Naive thymus-derived CD4-positive, alpha-beta T cell (primary cell): Measurements from ENCODE around the gene ACAA2. TPM values are rescaled to one million over a fixed set of nuclear protein-coding genes. Genes with fewer than 3 reads are reported as not detected.

ENCODE experiments used
- ATAC-seq: fragments of 150-1000 bp; cut with Tn5 transposase; 2 replicates; pipeline ENCODE4 v1.10.0; 2021; ENCODE audit warnings: mild to moderate bottlenecking, moderate library complexity
- CTCF ChIA-PET: fragments of 350-600 bp; sonication (Branson Sonifier 250); formaldehyde crosslinking; loops from one replicate; lab custom pipeline; 2021; ENCODE audit warnings: antibody characterized with exemption; lab: Charles Lee
- POLR2A ChIA-PET: fragments of 350-600 bp; sonication (Branson Sonifier 250); formaldehyde crosslinking; loops from one replicate; lab custom pipeline; 2021; ENCODE audit warnings: antibody characterized with exemption, inconsistent platforms; lab: Charles Lee
- DNase-seq, 9 donors: peaks; one replicate each; pipeline versions ENCODE4 v3.0.0 to v3.0.0-alpha.2; 2020 to 2022; ENCODE audit warnings: mixed read lengths in 1 of 9
- H3K27ac ChIP-seq: one replicate; pipeline ENCODE4 v1.7.0; 2013; ENCODE audit warnings: mild to moderate bottlenecking, low read depth, low read length, moderate library complexity
- H3K27me3 ChIP-seq, 2 donors: one replicate each; pipeline ENCODE4 v1.7.0; 2013; ENCODE audit warnings: low read length in 2 of 2, mild to moderate bottlenecking in 2 of 2, moderate library complexity in 2 of 2; ENCODE audit not compliant: control insufficient read depth in 2 of 2, insufficient read depth in 2 of 2
- H3K36me3 ChIP-seq, 3 experiments: 1 replicate in 2 of 3; 2 replicates in 1 of 3; pipeline ENCODE4 v1.7.0; 2013; ENCODE audit warnings: low read length in 3 of 3, mild to moderate bottlenecking in 3 of 3, moderate library complexity in 1 of 3; ENCODE audit not compliant: insufficient read depth in 3 of 3, control insufficient read depth in 2 of 3
- H3K4me1 ChIP-seq, 2 donors: one replicate each; pipeline ENCODE4 v1.7.0; 2013; ENCODE audit warnings: low read length in 2 of 2, mild to moderate bottlenecking in 2 of 2, moderate library complexity in 1 of 2; ENCODE audit not compliant: control insufficient read depth in 2 of 2, insufficient read depth in 2 of 2
- H3K4me3 ChIP-seq: 2 replicates; pipeline ENCODE4 v1.7.0; 2013; ENCODE audit warnings: mild to moderate bottlenecking, low read length
- H3K9me3 ChIP-seq, 3 experiments: 1 replicate in 2 of 3; 2 replicates in 1 of 3; pipeline ENCODE4 v1.7.0; 2013; ENCODE audit warnings: low read length in 3 of 3; ENCODE audit not compliant: control insufficient read depth in 2 of 3
- H3K27ac Mint-ChIP-seq, 9 donors: one replicate each; pipeline ENCODE4 v1.8.0; 2020 to 2022; ENCODE audit warnings: mixed read lengths in 9 of 9, mild to moderate bottlenecking in 8 of 9, moderate library complexity in 5 of 9, inconsistent platforms in 2 of 9
- H3K27me3 Mint-ChIP-seq, 5 donors: one replicate each; pipeline ENCODE4 v1.8.0; 2021 to 2022; ENCODE audit warnings: mixed read lengths in 5 of 5, mild to moderate bottlenecking in 1 of 5
- H3K36me3 Mint-ChIP-seq, 5 donors: one replicate each; pipeline ENCODE4 v1.8.0; 2020 to 2022; ENCODE audit warnings: mixed read lengths in 5 of 5, mild to moderate bottlenecking in 3 of 5, inconsistent platforms in 1 of 5
- H3K4me1 Mint-ChIP-seq, 7 donors: one replicate each; pipeline ENCODE4 v1.8.0; 2020 to 2022; ENCODE audit warnings: mixed read lengths in 7 of 7, mild to moderate bottlenecking in 3 of 7, inconsistent platforms in 1 of 7
- H3K4me3 Mint-ChIP-seq, 10 donors: one replicate each; pipeline ENCODE4 v1.8.0; 2020 to 2022; ENCODE audit warnings: mild to moderate bottlenecking in 10 of 10, mixed read lengths in 10 of 10, moderate library complexity in 6 of 10, inconsistent platforms in 2 of 10
- H3K9me3 Mint-ChIP-seq, 11 donors: one replicate each; pipeline ENCODE4 v1.8.0; 2020 to 2022; ENCODE audit warnings: mixed read lengths in 11 of 11, mild to moderate bottlenecking in 4 of 11, inconsistent platforms in 1 of 11, moderate library complexity in 1 of 11
- intact Hi-C, 2 donors: fragments of 100-400 bp; cut with micrococcal nuclease; formaldehyde crosslinking; loops; one replicate each; pipeline ENCODE4 v1.15.1; 2023
- polyA plus RNA-seq, 2 donors: library from polyadenylated mRNA; unstranded; fragments of 300-500 nt; fragmentation: Illumina TruSeq; gene quantifications; one replicate each; pipeline ENCODE4 v1.2.3, GENCODE V29; 2021
- total RNA-seq, 6 experiments: library from RNA in 5 of 6; stranded (reverse) in 5 of 6; gene quantifications; 1 replicate in 5 of 6; 2 replicates in 1 of 6; pipeline ENCODE4 v1.2.3 and lab custom pipeline; 2021 to 2026

The ACAA2 gene
- total and polyA plus RNA-seq, 7 experiments from 2014 or later: 15.4 to 94.7 (median 29.3) TPM

- H3K27ac ChIP-seq: no peak overlapping the region
- ChIA-PET CTCF (no interaction called here), POLR2A (no interaction called here)
- H3K9me3 ChIP-seq: no peaks in the 10 kb centered on the region
- Mint-ChIP-seq H3K9me3 (peaks cover 0 to 3% (median 0%) of the 10 kb centered on the region in 11 donors), H3K4me1 (peaks cover 0 to 18% (median 0%) of the 10 kb centered on the region in 7 donors), H3K36me3 (no peaks in the 10 kb centered on the region), H3K27me3 (peaks cover 0 to 6% (median 0%) of the 10 kb centered on the region in 5 donors), H3K27ac (no peak overlapping the region), H3K4me3 (no peak overlapping the region)
- intact Hi-C loops: no loop called here
- DNase-seq: no peak
- H3K4me1 ChIP-seq: no peaks in the 10 kb centered on the region
- no peak for ATAC-seq
- H3K27me3 ChIP-seq: no peaks in the 10 kb centered on the region
- H3K4me3 ChIP-seq: no peak overlapping the region
- no peaks in the 10 kb centered on the region for H3K36me3 ChIP-seq
Measured at GRCh38 chr18:49767111-49768050, 46.0 kb downstream of the ACAA2 start.

DNA sequence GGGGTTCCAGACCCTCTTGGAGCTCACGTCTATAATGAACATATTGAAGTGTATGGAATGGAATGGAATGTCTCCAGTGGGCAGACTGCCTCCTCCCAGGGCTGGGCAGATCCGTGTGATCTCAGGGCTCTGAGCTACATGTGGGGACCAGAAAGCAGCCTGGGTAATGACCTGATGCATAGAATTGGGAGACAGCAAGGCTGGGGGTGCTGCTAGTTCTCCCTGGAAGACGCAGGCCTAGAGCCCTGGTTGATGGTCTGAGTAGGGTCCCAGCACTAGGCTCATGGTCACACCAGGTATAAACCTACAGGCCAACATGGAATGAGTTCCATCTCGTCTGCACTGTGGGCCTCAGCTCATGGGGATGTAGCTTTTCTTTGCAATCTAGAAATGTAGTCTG lies 46.7 kb downstream of the ACAA2 start:
- Mint-ChIP-seq H3K4me1 (peaks cover 0 to 18% (median 0%) of the 10 kb centered on the region in 7 donors), H3K27ac (peak overlapping the region in 1 of 9 donors; percentile 76), H3K9me3 (peaks cover 0 to 3% (median 0%) of the 10 kb centered on the region in 11 donors), H3K4me3 (no peak overlapping the region), H3K27me3 (peaks cover 0 to 6% (median 0%) of the 10 kb centered on the region in 5 donors), H3K36me3 (no peaks in the 10 kb centered on the region)
- no peak overlapping the region for H3K4me3 ChIP-seq
- POLR2A ChIA-PET: no interaction called here
- no peaks in the 10 kb centered on the region for H3K36me3 ChIP-seq
- DNase-seq (no peak), ATAC-seq (no peak)
- intact Hi-C loops: no loop called here
- H3K27ac ChIP-seq: no peak overlapping the region
- CTCF ChIA-PET: no interaction called here
- H3K4me1 ChIP-seq: no peaks in the 10 kb centered on the region
- no peaks in the 10 kb centered on the region for H3K9me3 ChIP-seq
- H3K27me3 ChIP-seq: no peaks in the 10 kb centered on the region

DNA sequence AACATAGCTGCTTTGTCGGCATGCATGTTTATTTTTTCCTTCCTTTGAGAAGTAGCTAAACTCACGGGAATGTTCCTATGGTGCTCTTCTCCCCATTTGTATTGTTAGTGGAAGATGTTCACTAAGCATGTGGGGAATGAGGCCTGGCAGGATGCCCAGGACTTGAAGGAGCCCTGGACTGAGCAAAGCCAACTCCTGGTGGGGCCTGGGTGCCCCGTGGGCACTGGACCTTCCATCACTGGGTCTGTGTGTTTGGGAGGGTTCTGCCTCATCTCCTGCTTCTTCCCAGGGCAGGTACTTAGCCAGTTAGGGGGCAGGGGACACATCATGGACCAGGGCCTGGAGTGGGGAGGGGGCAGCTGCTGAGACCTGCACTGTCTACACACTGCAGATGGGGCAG lies 49.3 kb downstream of the ACAA2 start:
- Histone ChIP-seq H3K4me1 (no peaks in the 10 kb centered on the region), H3K27ac (no peak overlapping the region), H3K36me3 (no peaks in the 10 kb centered on the region), H3K4me3 (no peak overlapping the region), H3K27me3 (no peaks in the 10 kb centered on the region), H3K9me3 (no peaks in the 10 kb centered on the region)
- ATAC-seq (peak; percentile 16), DNase-seq (no peak)
- Mint-ChIP-seq H3K36me3 (no peaks in the 10 kb centered on the region), H3K9me3 (no peaks in the 10 kb centered on the region), H3K27me3 (peaks cover 0 to 3% (median 0%) of the 10 kb centered on the region in 5 donors), H3K27ac (no peak overlapping the region), H3K4me1 (peaks cover 0 to 14% (median 2%) of the 10 kb centered on the region in 7 donors), H3K4me3 (no peak overlapping the region)
- ChIA-PET POLR2A (no interaction called here), CTCF (interaction anchor here (0.6 kb wide), 2 partner anchors 21 to 36 kb away, joined by 3 read pairs; no protein-coding TSS in a partner anchor)
- intact Hi-C loops: no loop called here

GRCh38 chr18:49763590-49763989 lies 49.7 kb downstream of the ACAA2 start:
- H3K9me3 ChIP-seq: no peaks in the 10 kb centered on the region
- Mint-ChIP-seq H3K4me1 (peaks cover 0 to 10% (median 2%) of the 10 kb centered on the region in 7 donors), H3K27me3 (peaks cover 0 to under 1% (median 0%) of the 10 kb centered on the region in 5 donors), H3K9me3 (no peaks in the 10 kb centered on the region), H3K27ac (no peak overlapping the region), H3K4me3 (no peak overlapping the region), H3K36me3 (no peaks in the 10 kb centered on the region)
- no peaks in the 10 kb centered on the region for H3K36me3 ChIP-seq
- CTCF ChIA-PET: interaction anchor here (0.6 kb wide), 2 partner anchors 22 to 36 kb away, joined by 3 read pairs; no protein-coding TSS in a partner anchor
- no peaks in the 10 kb centered on the region for H3K27me3 ChIP-seq
- DNase-seq (no peak), ATAC-seq (no peak)
- intact Hi-C loops: no loop called here
- H3K4me3 ChIP-seq: no peak overlapping the region
- POLR2A ChIA-PET: no interaction called here
- H3K27ac ChIP-seq: no peak overlapping the region
- H3K4me1 ChIP-seq: no peaks in the 10 kb centered on the region

GRCh38 chr18:49762191-49763077 lies 50.9 kb downstream of the ACAA2 start:
- no peak for DNase-seq
- Mint-ChIP-seq H3K4me3 (no peak overlapping the region), H3K27me3 (no peaks in the 10 kb centered on the region), H3K27ac (no peak overlapping the region), H3K36me3 (no peaks in the 10 kb centered on the region), H3K4me1 (peaks cover 0 to 10% (median 2%) of the 10 kb centered on the region in 7 donors), H3K9me3 (peaks cover 0 to 1% (median 0%) of the 10 kb centered on the region in 11 donors)
- H3K4me3 ChIP-seq: no peak overlapping the region
- H3K27me3 ChIP-seq: no peaks in the 10 kb centered on the region
- H3K36me3 ChIP-seq: no peaks in the 10 kb centered on the region
- no peaks in the 10 kb centered on the region for H3K9me3 ChIP-seq
- POLR2A ChIA-PET: no interaction called here
- ATAC-seq: no peak
- H3K27ac ChIP-seq: no peak overlapping the region
- CTCF ChIA-PET: no interaction called here
- intact Hi-C loops: no loop called here
- H3K4me1 ChIP-seq: no peaks in the 10 kb centered on the region

DNA sequence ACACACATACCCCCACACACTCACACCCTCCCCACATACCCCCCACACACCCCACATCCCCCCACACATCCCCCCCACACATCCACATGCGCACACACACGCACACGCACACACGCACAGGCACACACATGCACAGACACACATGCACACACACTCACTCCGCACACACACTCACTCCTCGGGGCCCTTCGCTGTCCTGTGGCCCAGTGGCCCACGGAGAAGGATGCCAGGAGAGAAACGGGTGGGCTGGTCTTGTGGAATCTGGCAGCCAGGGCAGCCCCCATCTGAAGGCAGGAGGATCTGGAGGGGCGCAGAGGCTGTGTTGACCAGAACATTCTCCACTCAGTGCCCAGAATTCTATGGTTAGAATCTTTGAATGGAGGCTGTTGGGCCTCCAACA lies 51.6 kb downstream of the ACAA2 start:
- Histone ChIP-seq H3K4me1 (no peaks in the 10 kb centered on the region), H3K4me3 (no peak overlapping the region), H3K9me3 (no peaks in the 10 kb centered on the region), H3K36me3 (no peaks in the 10 kb centered on the region), H3K27ac (no peak overlapping the region), H3K27me3 (no peaks in the 10 kb centered on the region)
- CTCF ChIA-PET: no interaction called here
- Mint-ChIP-seq H3K4me1 (peaks cover 0 to 6% (median 2%) of the 10 kb centered on the region in 7 donors), H3K27ac (no peak overlapping the region), H3K36me3 (no peaks in the 10 kb centered on the region), H3K27me3 (no peaks in the 10 kb centered on the region), H3K9me3 (peaks cover 0 to 1% (median 0%) of the 10 kb centered on the region in 11 donors), H3K4me3 (no peak overlapping the region)
- POLR2A ChIA-PET: no interaction called here
- intact Hi-C loops: no loop called here
- ATAC-seq (no peak), DNase-seq (no peak)
